Measurements from ENCODE around the gene SPARCL1.
"Not testable (repeated sequence)": the region's sequence is repeated elsewhere in the genome, so short reads cannot be mapped to it uniquely, and the experiment has no call there.

Gene SPARCL1, protein sequence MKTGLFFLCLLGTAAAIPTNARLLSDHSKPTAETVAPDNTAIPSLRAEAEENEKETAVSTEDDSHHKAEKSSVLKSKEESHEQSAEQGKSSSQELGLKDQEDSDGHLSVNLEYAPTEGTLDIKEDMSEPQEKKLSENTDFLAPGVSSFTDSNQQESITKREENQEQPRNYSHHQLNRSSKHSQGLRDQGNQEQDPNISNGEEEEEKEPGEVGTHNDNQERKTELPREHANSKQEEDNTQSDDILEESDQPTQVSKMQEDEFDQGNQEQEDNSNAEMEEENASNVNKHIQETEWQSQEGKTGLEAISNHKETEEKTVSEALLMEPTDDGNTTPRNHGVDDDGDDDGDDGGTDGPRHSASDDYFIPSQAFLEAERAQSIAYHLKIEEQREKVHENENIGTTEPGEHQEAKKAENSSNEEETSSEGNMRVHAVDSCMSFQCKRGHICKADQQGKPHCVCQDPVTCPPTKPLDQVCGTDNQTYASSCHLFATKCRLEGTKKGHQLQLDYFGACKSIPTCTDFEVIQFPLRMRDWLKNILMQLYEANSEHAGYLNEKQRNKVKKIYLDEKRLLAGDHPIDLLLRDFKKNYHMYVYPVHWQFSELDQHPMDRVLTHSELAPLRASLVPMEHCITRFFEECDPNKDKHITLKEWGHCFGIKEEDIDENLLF

DNA sequence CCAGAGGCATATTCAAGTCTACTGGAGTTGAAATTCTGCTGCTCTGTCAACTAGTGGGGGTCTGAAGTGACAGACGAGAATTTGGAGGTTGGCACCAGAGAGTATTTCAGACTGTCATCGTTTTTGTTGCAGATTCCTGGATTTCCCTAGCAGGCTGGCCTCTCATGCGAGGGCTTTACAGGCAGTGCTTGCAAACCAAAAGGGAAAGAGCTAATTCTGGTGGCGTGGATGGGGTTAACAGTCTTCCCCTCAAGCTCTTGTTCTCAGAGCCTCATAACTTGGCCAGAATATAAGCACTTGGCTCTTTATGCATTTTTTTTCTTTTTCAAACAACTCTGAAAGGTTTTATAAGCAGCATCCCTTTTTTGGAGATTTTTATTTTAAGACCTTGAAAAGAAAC, at the start of gene SPARCL1:
TSS of gene SPARCL1 (minus strand) at position 190 of the 400 bp plus-strand sequence. CDS start 29,802 bp downstream, outside the sequence.
- Histone ChIP-seq H3K4me3 (ENCODE audit: low read length) (no peak within 1 kb of the TSS), H3K36me3 (ENCODE audit: insufficient read depth, low read depth, low read length) (no peaks in the 10 kb centered on the region), H3K4me1 (ENCODE audit: insufficient read depth, low read length) (peaks cover 30% of the 10 kb centered on the region; the same call in 1 of the 2 replicates), H3K9ac (ENCODE audit: low read depth, low read length) (no peak within 1 kb of the TSS), H3K27me3 (ENCODE audit: insufficient read depth, low read length) (no peaks in the 10 kb centered on the region), H3K27ac (ENCODE audit: low read length) (no peak within 1 kb of the TSS), H3K9me3 (ENCODE audit: insufficient read depth, low read depth, low read length) (peaks cover 6% of the 10 kb centered on the region; the same call in 1 of the 2 replicates)

DNA sequence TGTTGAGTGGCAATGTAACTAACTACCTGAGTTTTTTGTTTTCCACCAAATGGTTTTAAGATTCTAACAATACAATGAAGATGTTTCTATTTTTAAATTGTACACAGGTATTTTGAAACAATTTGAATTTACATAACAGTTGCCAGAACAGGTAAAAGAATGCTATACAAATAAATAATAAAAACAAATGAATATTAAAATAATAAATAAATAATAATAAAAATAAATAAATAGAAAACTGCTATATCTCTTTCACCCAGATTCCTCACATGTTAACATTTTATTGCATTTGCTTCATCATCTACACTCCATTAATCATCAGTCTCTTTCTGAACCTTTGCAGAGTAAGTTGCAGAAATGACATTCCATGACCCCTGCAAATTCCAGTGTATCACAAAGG, 46.8 kb upstream of the SPARCL1 start:
- no peaks in the 10 kb centered on the region for H3K36me3 ChIP-seq (ENCODE audit: insufficient read depth, low read depth, low read length)
- H3K4me3 ChIP-seq (ENCODE audit: low read length): no peak overlapping the region
- peaks cover 3% of the 10 kb centered on the region; the same call in 1 of the 2 replicates for H3K4me1 ChIP-seq (ENCODE audit: insufficient read depth, low read length)
- no peak overlapping the region for H3K27ac ChIP-seq (ENCODE audit: low read length)
- no peaks in the 10 kb centered on the region for H3K27me3 ChIP-seq (ENCODE audit: insufficient read depth, low read length)
- no peak overlapping the region for H3K9ac ChIP-seq (ENCODE audit: low read depth, low read length)
- H3K9me3 ChIP-seq (ENCODE audit: insufficient read depth, low read depth, low read length): no peaks in the 10 kb centered on the region

DNA sequence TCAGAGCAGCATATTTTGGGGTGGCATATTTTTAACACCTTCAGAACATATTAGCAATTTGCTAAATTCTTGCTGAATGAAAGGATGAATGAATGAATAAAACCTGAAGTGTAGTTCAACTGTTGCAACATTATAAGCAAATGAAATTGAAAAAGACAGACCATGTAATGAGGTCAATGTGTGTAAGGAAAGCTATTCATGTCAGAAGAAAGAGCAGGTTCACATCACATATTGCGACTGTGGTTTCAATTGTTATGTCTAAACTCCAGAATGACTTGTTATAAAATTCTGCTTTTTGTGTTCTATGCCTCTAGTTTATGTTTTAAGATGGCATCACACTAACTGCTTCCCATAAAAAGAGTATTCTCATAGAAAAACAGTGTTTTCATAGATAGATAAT, 46.2 kb upstream of the SPARCL1 start:
- Histone ChIP-seq H3K36me3 (ENCODE audit: insufficient read depth, low read depth, low read length) (no peaks in the 10 kb centered on the region), H3K4me3 (ENCODE audit: low read length) (no peak overlapping the region), H3K9me3 (ENCODE audit: insufficient read depth, low read depth, low read length) (no peaks in the 10 kb centered on the region), H3K4me1 (ENCODE audit: insufficient read depth, low read length) (peaks cover 3% of the 10 kb centered on the region; the same call in 1 of the 2 replicates), H3K27me3 (ENCODE audit: insufficient read depth, low read length) (no peaks in the 10 kb centered on the region), H3K27ac (ENCODE audit: low read length) (no peak overlapping the region), H3K9ac (ENCODE audit: low read depth, low read length) (no peak overlapping the region)

DNA sequence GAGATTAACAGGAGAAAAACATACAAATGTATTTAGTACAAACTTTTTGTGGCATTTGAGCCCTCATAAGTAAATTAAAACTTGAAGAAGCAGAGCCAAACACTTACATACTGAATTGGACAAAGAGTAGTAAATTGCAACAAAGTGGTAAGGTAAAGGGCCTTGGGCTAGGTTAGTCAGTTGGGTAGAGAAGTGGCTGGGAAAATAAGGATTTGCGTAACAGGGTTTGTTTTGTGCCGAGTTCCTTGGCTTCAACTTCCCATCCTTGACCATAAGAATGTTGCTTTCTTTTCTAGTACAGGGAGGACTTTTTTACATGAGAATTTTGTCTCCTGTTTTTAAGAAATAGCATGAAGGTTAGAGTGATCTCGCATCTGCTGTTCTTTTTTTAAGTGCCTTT, 45.8 kb upstream of the SPARCL1 start:
- Histone ChIP-seq H3K4me3 (ENCODE audit: low read length) (no peak overlapping the region), H3K27me3 (ENCODE audit: insufficient read depth, low read length) (no peaks in the 10 kb centered on the region), H3K27ac (ENCODE audit: low read length) (no peak overlapping the region), H3K36me3 (ENCODE audit: insufficient read depth, low read depth, low read length) (no peaks in the 10 kb centered on the region), H3K9ac (ENCODE audit: low read depth, low read length) (no peak overlapping the region), H3K4me1 (ENCODE audit: insufficient read depth, low read length) (peaks cover 3% of the 10 kb centered on the region; the same call in 1 of the 2 replicates), H3K9me3 (ENCODE audit: insufficient read depth, low read depth, low read length) (no peaks in the 10 kb centered on the region)

- not testable (repeated sequence) for H3K9me3 ChIP-seq (ENCODE audit: insufficient read depth, low read depth, low read length); H3K36me3 ChIP-seq (ENCODE audit: insufficient read depth, low read depth, low read length); H3K9ac ChIP-seq (ENCODE audit: low read depth, low read length); H3K27me3 ChIP-seq (ENCODE audit: insufficient read depth, low read length); H3K4me1 ChIP-seq (ENCODE audit: insufficient read depth, low read length); H3K27ac ChIP-seq (ENCODE audit: low read length); H3K4me3 ChIP-seq (ENCODE audit: low read length)
These were observed 45.2 kb upstream of the SPARCL1 start for GRCh38 chr4:87574376-87574775.

GRCh38 chr4:87570290-87570805, 41.2 kb upstream of the SPARCL1 start:
- Histone ChIP-seq H3K36me3 (ENCODE audit: insufficient read depth, low read depth, low read length) (no peaks in the 10 kb centered on the region), H3K27ac (ENCODE audit: low read length) (no peak overlapping the region)

GRCh38 chr4:87567191-87567590, 38.0 kb upstream of the SPARCL1 start:
- Histone ChIP-seq H3K4me3 (ENCODE audit: low read length) (no peak overlapping the region), H3K27me3 (ENCODE audit: insufficient read depth, low read length) (no peaks in the 10 kb centered on the region), H3K36me3 (ENCODE audit: insufficient read depth, low read depth, low read length) (no peaks in the 10 kb centered on the region), H3K9me3 (ENCODE audit: insufficient read depth, low read depth, low read length) (no peaks in the 10 kb centered on the region), H3K4me1 (ENCODE audit: insufficient read depth, low read length) (no peaks in the 10 kb centered on the region), H3K27ac (ENCODE audit: low read length) (no peak overlapping the region), H3K9ac (ENCODE audit: low read depth, low read length) (no peak overlapping the region)

More at GRCh38 chr4:87570290-87570805, 41.2 kb upstream of the SPARCL1 start:
- Histone ChIP-seq H3K9ac (ENCODE audit: low read depth, low read length) (no peak overlapping the region), H3K27me3 (ENCODE audit: insufficient read depth, low read length) (no peaks in the 10 kb centered on the region), H3K4me1 (ENCODE audit: insufficient read depth, low read length) (peaks cover 3% of the 10 kb centered on the region; the same call in 1 of the 2 replicates), H3K4me3 (ENCODE audit: low read length) (no peak overlapping the region), H3K9me3 (ENCODE audit: insufficient read depth, low read depth, low read length) (no peaks in the 10 kb centered on the region)

- Histone ChIP-seq H3K9ac (ENCODE audit: low read depth, low read length) (no peak overlapping the region), H3K27ac (ENCODE audit: low read length) (no peak overlapping the region), H3K4me1 (ENCODE audit: insufficient read depth, low read length) (no peaks in the 10 kb centered on the region), H3K27me3 (ENCODE audit: insufficient read depth, low read length) (no peaks in the 10 kb centered on the region), H3K4me3 (ENCODE audit: low read length) (no peak overlapping the region), H3K9me3 (ENCODE audit: insufficient read depth, low read depth, low read length) (no peaks in the 10 kb centered on the region), H3K36me3 (ENCODE audit: insufficient read depth, low read depth, low read length) (no peaks in the 10 kb centered on the region)
These were observed 37.1 kb upstream of the SPARCL1 start for GRCh38 chr4:87566276-87566675.

GRCh38 chr4:87565746-87566145, 36.6 kb upstream of the SPARCL1 start:
- H3K27ac ChIP-seq (ENCODE audit: low read length): no peak overlapping the region
- H3K9me3 ChIP-seq (ENCODE audit: insufficient read depth, low read depth, low read length): no peaks in the 10 kb centered on the region

GRCh38 chr4:87560802-87561201, 31.6 kb upstream of the SPARCL1 start:
- Histone ChIP-seq H3K36me3 (ENCODE audit: insufficient read depth, low read depth, low read length) (no peaks in the 10 kb centered on the region), H3K9me3 (ENCODE audit: insufficient read depth, low read depth, low read length) (no peaks in the 10 kb centered on the region), H3K27ac (ENCODE audit: low read length) (no peak overlapping the region), H3K27me3 (ENCODE audit: insufficient read depth, low read length) (no peaks in the 10 kb centered on the region), H3K9ac (ENCODE audit: low read depth, low read length) (no peak overlapping the region), H3K4me1 (ENCODE audit: insufficient read depth, low read length) (no peaks in the 10 kb centered on the region; the same call in 1 of the 2 replicates), H3K4me3 (ENCODE audit: low read length) (no peak overlapping the region)

More at GRCh38 chr4:87565746-87566145, 36.6 kb upstream of the SPARCL1 start:
- Histone ChIP-seq H3K4me3 (ENCODE audit: low read length) (no peak overlapping the region), H3K27me3 (ENCODE audit: insufficient read depth, low read length) (no peaks in the 10 kb centered on the region), H3K4me1 (ENCODE audit: insufficient read depth, low read length) (no peaks in the 10 kb centered on the region), H3K9ac (ENCODE audit: low read depth, low read length) (no peak overlapping the region), H3K36me3 (ENCODE audit: insufficient read depth, low read depth, low read length) (no peaks in the 10 kb centered on the region)

- no peak overlapping the region for H3K27ac ChIP-seq (ENCODE audit: low read length)
- no peak overlapping the region for H3K4me3 ChIP-seq (ENCODE audit: low read length)
These were observed 30.1 kb upstream of the SPARCL1 start for GRCh38 chr4:87559090-87559837.

More at GRCh38 chr4:87559090-87559837, 30.1 kb upstream of the SPARCL1 start:
- Histone ChIP-seq H3K9ac (ENCODE audit: low read depth, low read length) (no peak overlapping the region), H3K27me3 (ENCODE audit: insufficient read depth, low read length) (no peaks in the 10 kb centered on the region), H3K4me1 (ENCODE audit: insufficient read depth, low read length) (no peaks in the 10 kb centered on the region; the same call in 1 of the 2 replicates), H3K9me3 (ENCODE audit: insufficient read depth, low read depth, low read length) (no peaks in the 10 kb centered on the region), H3K36me3 (ENCODE audit: insufficient read depth, low read depth, low read length) (no peaks in the 10 kb centered on the region)
